ENCODE results near the gene COL24A1. TPM values are rescaled to one million over a fixed set of nuclear protein-coding genes. Genes with fewer than 3 reads are reported as not detected.

Gene COL24A1
- total and polyA plus RNA-seq, 2 donors (not counting 3 experiments of a cell fraction or from before 2014, with no cell fraction given): 0.03 TPM; not detected in 1

- H3K9ac ChIP-seq (replicated peaks; ENCODE audit: extremely low read depth, insufficient read depth, low read length): no peak overlapping the region
- H3K79me2 ChIP-seq (ENCODE audit: control insufficient read depth, insufficient read depth, low read length): no peaks in the 10 kb centered on the region
- TF ChIP-seq EZH2 (IDR thresholded peaks at IDR 0.05; ENCODE audit: borderline replicate concordance, low read depth, low read length, severe bottlenecking): no peak
- no peak for TF ChIP-seq GATA2 (IDR thresholded peaks at IDR 0.05; ENCODE audit: insufficient read depth, insufficient read length, low read depth, low read length)
- no peak overlapping the region for H3K4me3 ChIP-seq (replicated peaks in 1 of 3; ENCODE audit: insufficient read depth in 1 of 3, low read depth in 1 of 3, low read length in 3 of 3)
- ChIA-PET CTCF (interaction anchor here (0.8 kb wide), 4 partner anchors 32 to 212 kb away, joined by 3 to 4 read pairs (median 3); no protein-coding TSS in a partner anchor), POLR2A (no interaction called here)
- H3K27me3 ChIP-seq (ENCODE audit: control insufficient read depth in 2 of 2, insufficient read depth in 2 of 2, low read length in 2 of 2): peaks cover 0 to 14% of the 10 kb centered on the region in 2 experiments
- H2AFZ ChIP-seq (ENCODE audit: low read depth, low read length): no peak overlapping the region
- H3K36me3 ChIP-seq (ENCODE audit: control insufficient read depth in 2 of 2, extremely low read depth in 1 of 2, insufficient read depth in 2 of 2, low read length in 2 of 2): no peaks in the 10 kb centered on the region
- H3K9me1 ChIP-seq (replicated peaks; ENCODE audit: control insufficient read depth, extremely low read depth, insufficient read depth, low read length): no peaks in the 10 kb centered on the region
- no peaks in the 10 kb centered on the region for H3K4me1 ChIP-seq (ENCODE audit: control insufficient read depth, extremely low read depth, insufficient read depth, low read length)
- dilution Hi-C loops (cut with MboI; ENCODE audit: extremely low pct_ligation_motif_present, low sequenced_read_pairs): no loop called here
- no TSS peak for BruUV-seq (replicated peaks)
- no peak overlapping the region for H3K27ac ChIP-seq (ENCODE audit: insufficient read depth, low read depth, low read length)
- no peak overlapping the region for H3K4me2 ChIP-seq (ENCODE audit: insufficient read depth, low read length)
- H4K20me1 ChIP-seq (replicated peaks; ENCODE audit: control insufficient read depth, extremely low read depth, insufficient read depth, low read length): no peaks in the 10 kb centered on the region
- no peaks in the 10 kb centered on the region for H3K9me3 ChIP-seq (replicated peaks; ENCODE audit: control insufficient read depth, insufficient read depth, low read length)
- DNase-seq (ENCODE audit: low read depth, low spot score) (no peak), FAIRE-seq (peak; percentile 55)
- intact Hi-C loops (cut with micrococcal nuclease): no loop called here
Observed at GRCh38 chr1:86146566-86146965, 10.0 kb downstream of the COL24A1 start.

GRCh38 chr1:86140281-86140880 is 16.2 kb downstream of the COL24A1 start:
- Histone ChIP-seq H3K9me1 (replicated peaks; ENCODE audit: control insufficient read depth, extremely low read depth, insufficient read depth, low read length) (no peaks in the 10 kb centered on the region), H2AFZ (ENCODE audit: low read depth, low read length) (no peak overlapping the region), H3K4me3 (replicated peaks in 1 of 3; ENCODE audit: insufficient read depth in 1 of 3, low read depth in 1 of 3, low read length in 3 of 3) (no peak overlapping the region), H3K9me3 (replicated peaks; ENCODE audit: control insufficient read depth, insufficient read depth, low read length) (no peaks in the 10 kb centered on the region), H4K20me1 (replicated peaks; ENCODE audit: control insufficient read depth, extremely low read depth, insufficient read depth, low read length) (no peaks in the 10 kb centered on the region), H3K27me3 (ENCODE audit: control insufficient read depth in 2 of 2, insufficient read depth in 2 of 2, low read length in 2 of 2) (peaks cover 3 to 16% of the 10 kb centered on the region in 2 experiments), H3K27ac (ENCODE audit: insufficient read depth, low read depth, low read length) (no peak overlapping the region), H3K36me3 (ENCODE audit: control insufficient read depth in 2 of 2, extremely low read depth in 1 of 2, insufficient read depth in 2 of 2, low read length in 2 of 2) (no peaks in the 10 kb centered on the region), H3K9ac (replicated peaks; ENCODE audit: extremely low read depth, insufficient read depth, low read length) (no peak overlapping the region), H3K4me1 (ENCODE audit: control insufficient read depth, extremely low read depth, insufficient read depth, low read length) (no peaks in the 10 kb centered on the region), H3K4me2 (ENCODE audit: insufficient read depth, low read length) (no peak overlapping the region), H3K79me2 (ENCODE audit: control insufficient read depth, insufficient read depth, low read length) (no peaks in the 10 kb centered on the region)
- POLR2A ChIA-PET: no interaction called here
- CTCF ChIA-PET: no interaction called here
- TF ChIP-seq POLR2AphosphoS5 (IDR thresholded peaks at IDR 0.05; ENCODE audit: insufficient read depth, low read depth, low read length) (no peak), FOS (IDR thresholded peaks at IDR 0.05; ENCODE audit: borderline replicate concordance, insufficient read depth, low read length) (no peak), JUN (IDR thresholded peaks at IDR 0.05; ENCODE audit: borderline replicate concordance, insufficient read depth, insufficient read length, low read depth) (no peak), POLR2A (IDR thresholded peaks at IDR 0.05; ENCODE audit: low read depth, low read length) (no peak), EZH2 (IDR thresholded peaks at IDR 0.05; ENCODE audit: borderline replicate concordance, low read depth, low read length, severe bottlenecking) (no peak), CTCF (IDR thresholded peaks at IDR 0.05; ENCODE audit: extremely low read depth in 1 of 2, insufficient read depth in 1 of 2, low read depth in 1 of 2, low read length in 2 of 2) (no peak)
- FAIRE-seq (no peak), DNase-seq (ENCODE audit: low read depth, low spot score) (no peak)
- dilution Hi-C loops (cut with MboI; ENCODE audit: extremely low pct_ligation_motif_present, low sequenced_read_pairs): no loop called here
- intact Hi-C loops (cut with micrococcal nuclease): no loop called here
- BruUV-seq (replicated peaks): no TSS peak

Measured in endothelial cell of umbilical vein (primary cell).